Endothelial cell of umbilical vein (primary cell): ENCODE data around the gene VEGFA. TPM values are rescaled to one million over a fixed set of nuclear protein-coding genes. Genes with fewer than 3 reads are reported as not detected.

Source experiments
- BruUV-seq: library from RNA; stranded (reverse); fragments of 400-500 nt; replicated peaks from 2 replicates; lab custom pipeline; 2021; lab: Mats Ljungman, UMichigan
- CTCF ChIA-PET: fragments of 300-600, 350-600 bp; sonication (Branson Sonifier 250); formaldehyde crosslinking; loops from one replicate; lab custom pipeline; 2021; ENCODE audit warnings: antibody characterized with exemption, inconsistent platforms; lab: Charles Lee
- POLR2A ChIA-PET: fragments of 300-600, 350-600 bp; sonication (Branson Sonifier 250); formaldehyde crosslinking; loops from one replicate; lab custom pipeline; 2021; ENCODE audit warnings: antibody characterized with exemption, inconsistent platforms; lab: Charles Lee
- DNase-seq: peaks from one replicate; pipeline ENCODE4 v3.0.0-alpha.2; 2011; ENCODE audit warnings: low read depth, low spot score
- FAIRE-seq: peaks from 2 replicates; lab custom pipeline; 2011; peaks lifted over from hg19 to GRCh38; lab: Jason Lieb, UNC
- H2AFZ ChIP-seq: 2 replicates; pipeline ENCODE4 v1.6.0; 2012; ENCODE audit warnings: low read depth, low read length, control low read depth, inconsistent platforms
- H3K27ac ChIP-seq: 2 replicates; pipeline ENCODE4 v1.5.1; 2011; ENCODE audit warnings: low read depth, mild to moderate bottlenecking, control low read depth, low read length, moderate library complexity; ENCODE audit not compliant: insufficient read depth
- H3K27me3 ChIP-seq, 2 experiments: 2 replicates each; pipeline versions ENCODE4 v1.6.0 to v1.6.1; 2011; ENCODE audit warnings: low read length in 2 of 2, mixed read lengths in 1 of 2; ENCODE audit not compliant: control insufficient read depth in 2 of 2, insufficient read depth in 2 of 2
- H3K36me3 ChIP-seq, 2 experiments: 2 replicates in 1 of 2; 3 replicates in 1 of 2; pipeline ENCODE4 v1.5.1; 2011; ENCODE audit warnings: low read length in 2 of 2, mild to moderate bottlenecking in 1 of 2, moderate library complexity in 1 of 2; ENCODE audit not compliant: control insufficient read depth in 2 of 2, insufficient read depth in 2 of 2; ENCODE audit errors: extremely low read depth in 1 of 2
- H3K4me1 ChIP-seq: 3 replicates; pipeline ENCODE4 v1.5.1; 2011; ENCODE audit warnings: mild to moderate bottlenecking, low read length; ENCODE audit not compliant: control insufficient read depth, insufficient read depth; ENCODE audit errors: extremely low read depth
- H3K4me2 ChIP-seq: 2 replicates; pipeline ENCODE4 v1.6.1; 2011; ENCODE audit warnings: low read length, control low read depth, mixed read lengths; ENCODE audit not compliant: insufficient read depth
- H3K4me3 ChIP-seq, 3 experiments: fragments of 200-600 bp in 1 of 3; sonication (generic), shearing (Covaris generic) in 1 of 3; replicated peaks in 1 of 3; 2 replicates each; pipeline ENCODE4 v1.5.1; 2011 to 2016; ENCODE audit warnings: control low read depth in 3 of 3, low read length in 3 of 3, mild to moderate bottlenecking in 2 of 3, inconsistent platforms in 1 of 3, low read depth in 1 of 3, moderate library complexity in 1 of 3; ENCODE audit not compliant: insufficient read depth in 1 of 3
- H3K79me2 ChIP-seq: 2 replicates; pipeline ENCODE4 v1.6.0; 2012; ENCODE audit warnings: low read length, inconsistent platforms; ENCODE audit not compliant: control insufficient read depth, insufficient read depth
- H3K9ac ChIP-seq: replicated peaks from 2 replicates; pipeline ENCODE3; 2011; ENCODE audit warnings: low read length, control low read depth; ENCODE audit not compliant: insufficient read depth; ENCODE audit errors: extremely low read depth
- H3K9me1 ChIP-seq: replicated peaks from 3 replicates; pipeline ENCODE4 v1.6.0; 2011; ENCODE audit warnings: mild to moderate bottlenecking, low read length; ENCODE audit not compliant: control insufficient read depth, insufficient read depth; ENCODE audit errors: extremely low read depth
- H3K9me3 ChIP-seq: replicated peaks from 2 replicates; pipeline ENCODE4 v1.5.1; 2012; ENCODE audit warnings: low read length, inconsistent platforms; ENCODE audit not compliant: control insufficient read depth, insufficient read depth
- H4K20me1 ChIP-seq: replicated peaks from 2 replicates; pipeline ENCODE3; 2011; ENCODE audit warnings: mild to moderate bottlenecking, low read length; ENCODE audit not compliant: control insufficient read depth, insufficient read depth; ENCODE audit errors: extremely low read depth
- EZH2 ChIP-seq: IDR thresholded peaks from 2 replicates; pipeline ENCODE4 v1.6.1; 2012; ENCODE audit warnings: borderline replicate concordance, low read depth, mild to moderate bottlenecking, moderate library complexity, low read length, inconsistent platforms; ENCODE audit not compliant: severe bottlenecking
- FOS ChIP-seq: IDR thresholded peaks from 2 replicates; pipeline ENCODE4 v1.6.1; 2011; ENCODE audit warnings: mild to moderate bottlenecking, low read length, moderate library complexity, borderline replicate concordance; ENCODE audit not compliant: insufficient read depth
- GATA2 ChIP-seq: IDR thresholded peaks from 2 replicates; pipeline ENCODE4 v1.7.0; 2011; ENCODE audit warnings: low read depth, mild to moderate bottlenecking, moderate library complexity, mixed read lengths, low read length; ENCODE audit not compliant: insufficient read length, insufficient read depth
- JUN ChIP-seq: IDR thresholded peaks from 2 replicates; pipeline ENCODE4 v1.6.1; 2011; ENCODE audit warnings: borderline replicate concordance, low read depth; ENCODE audit not compliant: insufficient read length, insufficient read depth
- MYC ChIP-seq: IDR thresholded peaks from one replicate; pipeline ENCODE4 v1.6.1; 2011; ENCODE audit warnings: mild to moderate bottlenecking, low read depth, low read length
- POLR2A ChIP-seq: IDR thresholded peaks from 2 replicates; pipeline ENCODE4 v1.6.1; 2012; ENCODE audit warnings: low read depth, mild to moderate bottlenecking, control low read depth, low read length
- POLR2AphosphoS5 ChIP-seq: IDR thresholded peaks from 2 replicates; pipeline ENCODE4 v1.6.1; 2012; ENCODE audit warnings: low read depth, mild to moderate bottlenecking, control low read depth, low read length, moderate library complexity; ENCODE audit not compliant: insufficient read depth
- dilution Hi-C: fragments of 300-500 bp; cut with MboI; formaldehyde crosslinking; loops from one replicate; pipeline ENCODE4 v1.15.0; 2019; ENCODE audit warnings: low sequenced_read_pairs; ENCODE audit not compliant: extremely low pct_ligation_motif_present
- intact Hi-C: fragments of 100-400 bp; cut with micrococcal nuclease; formaldehyde crosslinking; loops from one replicate; pipeline ENCODE4 v1.10.0; 2022
- polyA plus RNA-seq, 4 experiments: library from polyadenylated mRNA; depleted of rRNA in 3 of 4; stranded (reverse) in 3 of 4; unstranded in 1 of 4; fragments of >200 nt; gene quantifications; 2 replicates each; pipeline versions ENCODE4 v1.2.1 to v1.2.3, GENCODE V29; 2011 to 2012; ENCODE audit warnings: missing spikeins in 1 of 4
- total RNA-seq: library from RNA; stranded (reverse); gene quantifications from 2 replicates; pipeline ENCODE4 v1.2.3, GENCODE V29; 2021
- TF ChIP-seq, protein P1 (sequence below), 2 donors: IDR thresholded peaks; 1 replicate in 1 of 2; 2 replicates in 1 of 2; pipeline ENCODE4 v1.5.1; 2011; ENCODE audit warnings: low read length in 2 of 2, mild to moderate bottlenecking in 2 of 2, moderate library complexity in 2 of 2, control low read depth in 1 of 2, inconsistent platforms in 1 of 2, low read depth in 1 of 2; ENCODE audit not compliant: insufficient read depth in 1 of 2; ENCODE audit errors: extremely low read depth in 1 of 2
- TF ChIP-seq, protein P2 (sequence below): IDR thresholded peaks from 2 replicates; pipeline ENCODE4 v1.6.1; 2011; ENCODE audit not compliant: insufficient read depth, insufficient read length

The VEGFA gene
- total and polyA plus RNA-seq, 2 donors (not counting 3 experiments of a cell fraction or from before 2014, with no cell fraction given): 18.1 to 19.9 TPM

DNA sequence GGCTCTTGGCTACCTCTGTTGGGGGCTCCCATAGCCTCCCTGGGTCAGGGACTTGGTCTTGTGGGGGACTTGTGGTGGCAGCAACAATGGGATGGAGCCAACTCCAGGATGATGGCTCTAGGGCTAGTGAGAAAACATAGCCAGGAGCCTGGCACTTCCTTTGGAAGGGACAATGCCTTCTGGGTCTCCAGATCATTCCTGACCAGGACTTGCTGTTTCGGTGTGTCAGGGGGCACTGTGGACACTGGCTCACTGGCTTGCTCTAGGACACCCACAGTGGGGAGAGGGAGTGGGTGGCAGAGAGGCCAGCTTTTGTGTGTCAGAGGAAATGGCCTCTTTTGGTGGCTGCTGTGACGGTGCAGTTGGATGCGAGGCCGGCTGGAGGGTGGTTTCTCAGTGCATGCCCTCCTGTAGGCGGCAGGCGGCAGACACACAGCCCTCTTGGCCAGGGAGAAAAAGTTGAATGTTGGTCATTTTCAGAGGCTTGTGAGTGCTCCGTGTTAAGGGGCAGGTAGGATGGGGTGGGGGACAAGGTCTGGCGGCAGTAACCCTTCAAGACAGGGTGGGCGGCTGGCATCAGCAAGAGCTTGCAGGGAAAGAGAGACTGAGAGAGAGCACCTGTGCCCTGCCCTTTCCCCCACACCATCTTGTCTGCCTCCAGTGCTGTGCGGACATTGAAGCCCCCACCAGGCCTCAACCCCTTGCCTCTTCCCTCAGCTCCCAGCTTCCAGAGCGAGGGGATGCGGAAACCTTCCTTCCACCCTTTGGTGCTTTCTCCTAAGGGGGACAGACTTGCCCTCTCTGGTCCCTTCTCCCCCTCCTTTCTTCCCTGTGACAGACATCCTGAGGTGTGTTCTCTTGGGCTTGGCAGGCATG, 9.2 kb downstream of the VEGFA start:
- Histone ChIP-seq H3K9me3 (no peaks in the 10 kb centered on the region), H3K27me3 (no peaks in the 10 kb centered on the region), H3K4me2 (no peak overlapping the region), H3K36me3 (peaks cover 3 to 31% of the 10 kb centered on the region in 2 experiments), H3K27ac (no peak overlapping the region), H3K9me1 (no peaks in the 10 kb centered on the region), H2AFZ (no peak overlapping the region), H4K20me1 (no peaks in the 10 kb centered on the region), H3K9ac (no peak overlapping the region), H3K4me3 (no peak overlapping the region), H3K4me1 (peaks cover 6% of the 10 kb centered on the region), H3K79me2 (no peaks in the 10 kb centered on the region)
- dilution Hi-C loops (no loop called here), intact Hi-C loops (no loop called here)
- no TSS peak for BruUV-seq
- DNase-seq: no peak
- FAIRE-seq: no peak
- TF ChIP-seq FOS: no peak
- TF ChIP-seq MYC: no peak
- TF ChIP-seq GATA2: no peak
- TF ChIP-seq, protein P1, sequence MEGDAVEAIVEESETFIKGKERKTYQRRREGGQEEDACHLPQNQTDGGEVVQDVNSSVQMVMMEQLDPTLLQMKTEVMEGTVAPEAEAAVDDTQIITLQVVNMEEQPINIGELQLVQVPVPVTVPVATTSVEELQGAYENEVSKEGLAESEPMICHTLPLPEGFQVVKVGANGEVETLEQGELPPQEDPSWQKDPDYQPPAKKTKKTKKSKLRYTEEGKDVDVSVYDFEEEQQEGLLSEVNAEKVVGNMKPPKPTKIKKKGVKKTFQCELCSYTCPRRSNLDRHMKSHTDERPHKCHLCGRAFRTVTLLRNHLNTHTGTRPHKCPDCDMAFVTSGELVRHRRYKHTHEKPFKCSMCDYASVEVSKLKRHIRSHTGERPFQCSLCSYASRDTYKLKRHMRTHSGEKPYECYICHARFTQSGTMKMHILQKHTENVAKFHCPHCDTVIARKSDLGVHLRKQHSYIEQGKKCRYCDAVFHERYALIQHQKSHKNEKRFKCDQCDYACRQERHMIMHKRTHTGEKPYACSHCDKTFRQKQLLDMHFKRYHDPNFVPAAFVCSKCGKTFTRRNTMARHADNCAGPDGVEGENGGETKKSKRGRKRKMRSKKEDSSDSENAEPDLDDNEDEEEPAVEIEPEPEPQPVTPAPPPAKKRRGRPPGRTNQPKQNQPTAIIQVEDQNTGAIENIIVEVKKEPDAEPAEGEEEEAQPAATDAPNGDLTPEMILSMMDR (IDR thresholded peaks at IDR 0.05; ENCODE audit: extremely low read depth in 1 of 2, insufficient read depth in 1 of 2, low read depth in 1 of 2, low read length in 2 of 2): no peak
- TF ChIP-seq, protein P2, sequence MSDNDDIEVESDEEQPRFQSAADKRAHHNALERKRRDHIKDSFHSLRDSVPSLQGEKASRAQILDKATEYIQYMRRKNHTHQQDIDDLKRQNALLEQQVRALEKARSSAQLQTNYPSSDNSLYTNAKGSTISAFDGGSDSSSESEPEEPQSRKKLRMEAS: no peak
- TF ChIP-seq EZH2: no peak
- TF ChIP-seq POLR2A: no peak
- TF ChIP-seq JUN: no peak
- TF ChIP-seq POLR2AphosphoS5: no peak
- ChIA-PET CTCF (interaction anchor here (1.2 kb wide), 1 partner anchor 300 kb away, joined by 3 read pairs; no protein-coding TSS in a partner anchor), POLR2A (no interaction called here)
